Glomerular endothelial cell (primary cell): ENCODE results near the gene IGHMBP2. TPM values are rescaled to one million over a fixed set of nuclear protein-coding genes. Genes with fewer than 3 reads are reported as not detected.

Experiments
- DNase-seq: peaks from one replicate; pipeline ENCODE4 v3.0.0-alpha.2; 2011; ENCODE audit warnings: low read depth, low spot score; ENCODE audit errors: extremely low read depth
- total RNA-seq: library from RNA; depleted of rRNA; stranded (reverse); fragments of >200 nt; gene quantifications from 2 replicates; pipeline ENCODE4 v1.2.3, GENCODE V29; 2015

IGHMBP2 gene
- total RNA-seq, 1 donor from 2014 or later = 17.7 TPM

DNA sequence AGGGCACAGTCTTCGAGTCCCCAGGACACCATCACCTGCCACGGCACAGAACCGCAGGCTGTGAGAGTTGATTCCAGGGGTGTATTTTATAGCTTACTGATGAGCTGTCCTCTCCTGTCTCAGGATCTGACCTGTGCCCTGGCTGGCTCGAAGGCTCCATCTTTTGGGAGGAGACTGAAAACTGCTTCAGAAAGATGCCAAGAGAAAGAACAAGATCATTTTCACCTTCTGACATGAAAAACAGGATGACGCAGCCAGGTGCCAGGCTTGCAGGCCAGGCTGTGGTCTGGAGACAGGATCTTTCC is 74.9 kb downstream of the IGHMBP2 start:
- DNase-seq = no peak

- DNase-seq = no peak
Measured at GRCh38 chr11:68978931-68979594, 75.4 kb downstream of the IGHMBP2 start.

- DNase-seq = no peak
Measured at GRCh38 chr11:68979931-68980775, 76.5 kb downstream of the IGHMBP2 start.

DNA sequence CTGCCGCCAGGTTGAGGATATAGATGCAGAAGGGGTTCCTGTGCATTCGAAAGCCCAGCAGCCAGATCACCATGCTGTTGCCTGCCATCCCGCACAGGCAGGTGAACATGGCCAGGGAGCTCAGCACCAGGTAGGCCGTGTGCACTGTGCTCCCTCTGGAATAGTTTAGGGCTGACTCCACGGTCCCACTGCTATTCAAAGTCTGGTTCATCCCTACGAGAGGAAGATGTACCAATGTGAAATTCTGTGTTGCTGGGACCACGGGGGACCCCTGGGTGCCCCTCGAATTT is 77.0 kb downstream of the IGHMBP2 start, which contains the start of gene MRGPRD:
MRGPRD (minus strand) TSS at position 211 of the 290 bp plus-strand sequence; CDS start at position 211, 0 bp downstream.
- no peak for DNase-seq

- DNase-seq = no peak
Measured at GRCh38 chr11:68982134-68982533, 78.4 kb downstream of the IGHMBP2 start.

GRCh38 chr11:68983801-68984200 is 80.1 kb downstream of the IGHMBP2 start:
- DNase-seq = no peak

DNA sequence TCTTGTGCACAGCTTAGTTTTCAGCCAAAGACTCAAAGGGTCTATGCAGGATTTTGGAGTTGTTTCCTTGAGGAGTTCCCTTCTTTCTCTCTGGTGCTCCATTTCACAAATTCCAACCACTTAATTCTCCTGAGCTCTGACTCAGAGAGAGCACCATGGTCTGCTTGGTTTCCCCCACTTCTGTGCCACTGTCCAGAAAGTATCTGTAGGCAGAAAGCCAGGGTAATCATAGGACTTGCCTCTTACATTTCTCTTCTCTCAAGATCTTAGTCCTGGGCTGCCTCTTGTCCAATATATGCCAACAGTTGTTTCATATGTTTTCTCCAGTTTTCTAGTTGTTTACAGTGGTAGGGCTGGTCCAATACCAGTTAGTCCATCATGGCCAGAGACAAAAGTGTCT is 83.5 kb downstream of the IGHMBP2 start:
- no peak for DNase-seq

- DNase-seq = no peak
Measured at GRCh38 chr11:68988491-68988890, 84.8 kb downstream of the IGHMBP2 start.

Other genes starting within 250 kb of the IGHMBP2 start
- gene GAL, start 219.3 kb upstream of the IGHMBP2 start, total RNA-seq = 2.8 and 4.5 TPM in 2 replicates
- 4.0 and 10.8 TPM in 2 replicates for gene TESMIN, start 152.4 kb upstream of the IGHMBP2 start, total RNA-seq
- gene CPT1A, start 62.0 kb upstream of the IGHMBP2 start, total RNA-seq = 31.9 and 67.0 TPM in 2 replicates
- 47.5 and 76.8 TPM in 2 replicates for gene MRPL21, start 59 bp upstream of the IGHMBP2 start, total RNA-seq
- not detected in 2 replicates for gene MRGPRD, start 77.1 kb downstream of the IGHMBP2 start, total RNA-seq
- 0.24 TPM in 1 of 2 replicates, not detected in the other for gene MRGPRF, start 109.4 kb downstream of the IGHMBP2 start, total RNA-seq
- gene TPCN2, start 145.0 kb downstream of the IGHMBP2 start, total RNA-seq = 7.8 and 19.7 TPM in 2 replicates